ENCODE measurements around the gene UBE2R2.

UBE2R2 gene

DNA sequence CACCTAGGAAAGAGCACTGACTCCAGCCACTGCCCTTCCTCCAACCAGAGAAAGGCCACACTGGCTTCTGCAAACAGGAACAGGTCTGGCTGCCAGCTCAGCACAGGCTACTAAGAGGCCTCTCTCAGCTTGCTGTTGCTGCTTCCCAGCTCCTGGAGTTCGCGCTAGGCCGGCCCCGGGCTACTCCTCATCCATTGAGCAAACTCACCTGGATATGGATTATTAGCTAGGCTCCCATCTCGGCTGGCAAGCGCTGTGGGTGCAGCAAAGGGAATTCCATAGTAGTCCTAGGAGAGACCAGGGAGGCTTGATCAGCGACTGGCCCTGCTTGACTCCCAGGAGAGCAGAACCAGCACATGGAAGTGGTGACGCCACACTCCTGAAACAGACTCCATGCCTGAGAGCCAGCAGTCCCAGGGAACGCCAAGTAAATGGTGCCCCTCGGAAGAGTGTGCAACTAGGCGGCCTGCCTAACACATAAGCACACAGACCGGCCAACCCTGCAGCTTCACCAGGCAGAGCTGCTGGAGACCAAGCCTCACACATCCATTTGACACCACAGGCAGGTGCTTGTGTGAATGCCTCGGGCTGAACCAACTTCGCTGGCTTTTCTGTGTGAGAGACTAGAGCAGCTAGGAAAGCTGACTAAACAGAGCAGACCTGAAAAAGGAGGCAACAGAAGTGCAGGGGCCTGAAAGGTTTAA lies 107.2 kb downstream of the UBE2R2 start:
- H3K27ac ChIP-seq: peak overlapping the region; percentile 47
- no peak for TF ChIP-seq ZFX (IDR thresholded peaks at IDR 0.05; ENCODE audit: borderline replicate concordance)
- TF ChIP-seq, protein P1, sequence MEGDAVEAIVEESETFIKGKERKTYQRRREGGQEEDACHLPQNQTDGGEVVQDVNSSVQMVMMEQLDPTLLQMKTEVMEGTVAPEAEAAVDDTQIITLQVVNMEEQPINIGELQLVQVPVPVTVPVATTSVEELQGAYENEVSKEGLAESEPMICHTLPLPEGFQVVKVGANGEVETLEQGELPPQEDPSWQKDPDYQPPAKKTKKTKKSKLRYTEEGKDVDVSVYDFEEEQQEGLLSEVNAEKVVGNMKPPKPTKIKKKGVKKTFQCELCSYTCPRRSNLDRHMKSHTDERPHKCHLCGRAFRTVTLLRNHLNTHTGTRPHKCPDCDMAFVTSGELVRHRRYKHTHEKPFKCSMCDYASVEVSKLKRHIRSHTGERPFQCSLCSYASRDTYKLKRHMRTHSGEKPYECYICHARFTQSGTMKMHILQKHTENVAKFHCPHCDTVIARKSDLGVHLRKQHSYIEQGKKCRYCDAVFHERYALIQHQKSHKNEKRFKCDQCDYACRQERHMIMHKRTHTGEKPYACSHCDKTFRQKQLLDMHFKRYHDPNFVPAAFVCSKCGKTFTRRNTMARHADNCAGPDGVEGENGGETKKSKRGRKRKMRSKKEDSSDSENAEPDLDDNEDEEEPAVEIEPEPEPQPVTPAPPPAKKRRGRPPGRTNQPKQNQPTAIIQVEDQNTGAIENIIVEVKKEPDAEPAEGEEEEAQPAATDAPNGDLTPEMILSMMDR (IDR thresholded peaks at IDR 0.05): no peak

DNA sequence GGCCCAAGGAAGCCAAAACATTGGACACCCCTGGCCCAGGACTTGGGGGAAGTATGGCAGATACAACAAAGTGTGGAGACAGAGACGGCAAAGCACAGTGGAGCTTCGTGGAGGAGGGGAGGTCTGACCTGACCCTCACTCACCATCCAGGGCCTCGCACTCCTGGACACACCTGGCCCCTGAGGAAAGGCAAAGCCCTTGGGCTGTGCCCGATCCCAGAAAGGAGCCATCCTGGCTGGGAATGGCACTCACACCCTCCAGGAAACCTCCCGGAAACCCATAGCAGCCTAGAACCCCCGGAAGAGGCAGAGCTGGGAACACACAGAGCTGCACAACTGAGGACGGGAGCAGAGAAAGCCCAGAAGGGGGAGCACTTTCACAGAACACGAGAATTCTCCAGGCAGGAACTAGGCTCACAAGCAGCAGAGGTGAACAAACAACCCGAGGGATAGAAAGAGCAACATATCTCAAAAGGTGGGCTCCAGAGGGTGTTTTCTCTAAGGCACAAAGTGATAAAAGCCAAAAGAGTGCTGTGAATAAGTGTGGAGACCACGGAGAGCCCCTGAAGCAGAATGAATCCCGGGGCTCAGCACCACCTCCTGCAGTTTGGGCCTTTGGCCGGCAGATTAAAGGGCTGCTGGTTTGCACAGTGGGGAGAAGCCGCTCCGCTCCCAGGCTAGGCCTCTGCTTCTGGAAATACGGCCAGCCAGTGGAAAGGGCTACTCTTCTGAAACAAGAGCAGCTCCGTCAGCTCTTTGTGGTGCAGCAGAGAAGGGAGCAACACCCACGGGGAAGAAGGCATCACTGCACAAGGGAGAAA lies 108.2 kb downstream of the UBE2R2 start:
- H3K27ac ChIP-seq: peak overlapping the region; percentile 47

DNA sequence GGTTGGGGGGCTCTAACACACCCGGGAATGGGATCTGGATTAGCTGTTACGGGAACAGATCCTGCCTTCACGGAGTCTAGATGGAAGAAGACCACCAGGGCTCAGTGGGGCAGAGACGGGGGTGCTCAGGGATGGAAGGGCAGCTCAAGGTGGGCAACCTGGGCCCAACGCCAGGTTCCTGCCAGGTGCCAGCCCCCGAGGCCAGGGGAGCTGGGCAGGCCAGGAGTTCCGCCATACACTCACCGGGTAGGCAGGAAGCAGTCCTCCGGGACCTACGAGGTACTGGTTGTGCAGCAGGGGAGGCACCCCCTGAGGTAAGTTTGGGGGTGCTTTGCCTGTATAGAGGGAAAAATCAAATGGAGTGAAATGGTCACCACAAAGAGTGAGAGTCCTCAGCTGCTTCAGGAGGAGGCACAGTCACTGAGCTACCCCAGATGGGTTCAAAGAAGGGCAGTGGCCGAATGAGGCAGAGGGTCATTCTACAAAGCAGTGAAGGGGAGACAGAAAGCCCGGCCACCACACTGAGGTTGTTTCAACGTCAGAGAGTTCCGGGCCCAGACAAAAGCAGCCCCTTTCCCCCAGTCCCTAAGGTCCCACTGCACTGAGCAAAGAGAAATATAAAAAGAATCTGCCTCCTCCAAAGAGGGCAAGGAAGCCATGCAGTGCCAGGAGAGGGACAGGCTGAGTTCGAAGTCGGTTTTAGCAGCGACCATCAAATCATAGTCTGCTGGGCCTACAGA lies 110.0 kb downstream of the UBE2R2 start:
- TF ChIP-seq, protein P1 (IDR thresholded peaks at IDR 0.05): no peak
- no peak for TF ChIP-seq ZFX (IDR thresholded peaks at IDR 0.05; ENCODE audit: borderline replicate concordance)
- peak overlapping the region; percentile 47; the same call in 1 of the 2 replicates for H3K27ac ChIP-seq

More for the DNA sequence above, 108.2 kb downstream of the UBE2R2 start:
- no peak for TF ChIP-seq ZFX (IDR thresholded peaks at IDR 0.05; ENCODE audit: borderline replicate concordance)
- TF ChIP-seq, protein P1 (IDR thresholded peaks at IDR 0.05): peak; percentile 79

DNA sequence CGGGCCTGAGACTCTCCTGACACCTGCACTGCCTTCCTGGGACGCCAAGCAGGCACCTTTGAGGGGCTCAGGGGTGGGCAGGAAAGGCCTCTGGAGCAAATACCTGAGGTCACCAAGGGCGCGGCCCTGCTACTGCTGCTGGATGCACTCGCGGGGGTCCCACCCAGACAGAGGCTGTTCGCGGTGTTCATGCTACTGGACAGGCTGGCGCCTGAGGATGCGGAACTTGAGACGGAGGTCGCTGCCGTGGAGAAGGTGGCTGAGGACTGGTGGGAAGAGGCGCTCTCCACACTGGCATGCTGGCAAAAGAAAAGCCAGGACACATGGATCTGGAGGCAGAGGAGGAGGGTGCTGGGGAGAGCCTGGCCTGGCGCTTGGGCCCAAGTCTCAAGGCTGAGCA lies 110.7 kb downstream of the UBE2R2 start:
- H3K27ac ChIP-seq: no peak overlapping the region
- no peak for TF ChIP-seq ZFX (IDR thresholded peaks at IDR 0.05; ENCODE audit: borderline replicate concordance)
- TF ChIP-seq, protein P1 (IDR thresholded peaks at IDR 0.05): no peak

DNA sequence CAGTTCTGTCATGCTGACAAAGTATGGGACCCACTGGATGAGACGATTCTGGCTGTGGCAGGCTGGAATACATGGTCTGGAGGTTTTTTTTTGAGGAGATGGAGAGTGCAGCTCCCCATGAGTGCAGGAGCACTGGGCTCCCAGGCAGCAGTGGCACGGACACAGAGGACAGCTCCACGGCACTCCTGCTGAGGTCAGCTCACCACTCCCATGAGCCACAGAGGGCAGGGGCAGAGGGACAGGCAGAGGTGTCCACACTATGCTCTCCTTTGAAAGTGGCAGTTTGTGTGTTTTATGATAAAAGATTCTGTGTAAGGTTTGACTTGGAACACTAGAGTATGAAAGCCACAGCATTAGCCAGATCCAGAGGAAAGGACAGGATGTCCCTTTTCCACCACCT lies 114.4 kb downstream of the UBE2R2 start:
- H3K27ac ChIP-seq: no peak overlapping the region
- TF ChIP-seq ZFX (IDR thresholded peaks at IDR 0.05; ENCODE audit: borderline replicate concordance): no peak
- TF ChIP-seq, protein P1 (IDR thresholded peaks at IDR 0.05): no peak

DNA sequence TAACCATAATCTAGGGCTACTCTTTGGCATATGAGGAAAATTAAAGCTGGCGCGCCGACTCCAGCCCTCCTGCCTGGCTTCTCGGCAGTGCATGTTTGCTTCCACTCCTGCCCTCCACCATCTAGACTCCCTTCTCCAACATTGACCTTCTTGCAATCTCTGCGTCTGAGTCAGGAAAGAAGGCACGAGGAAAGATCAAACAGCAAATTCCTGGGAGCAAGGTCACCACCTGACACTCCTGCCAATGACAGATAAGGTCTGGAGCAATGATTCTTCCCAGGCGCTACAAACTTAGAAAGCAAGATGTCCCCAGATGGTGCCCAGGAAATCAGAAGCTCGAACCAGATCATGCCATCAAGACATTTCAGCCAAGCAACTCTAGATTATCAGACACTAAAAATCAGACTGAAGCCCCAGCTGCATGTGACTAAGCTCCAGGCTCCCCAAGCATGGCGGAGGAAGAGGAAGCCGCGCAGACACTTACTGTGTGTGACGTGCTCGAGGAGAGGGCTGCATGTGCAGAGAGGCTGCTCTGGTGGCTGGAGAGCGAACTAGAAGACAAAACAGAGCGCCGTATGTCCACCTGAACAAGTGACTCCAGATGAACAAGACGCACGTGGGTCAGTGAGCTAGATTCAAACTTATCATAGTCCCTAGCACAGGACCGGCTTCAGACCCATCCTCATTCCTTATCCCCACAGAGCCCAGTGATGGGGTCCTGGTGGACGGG lies 115.3 kb downstream of the UBE2R2 start:
- TF ChIP-seq, protein P1 (IDR thresholded peaks at IDR 0.05): no peak
- no peak for TF ChIP-seq ZFX (IDR thresholded peaks at IDR 0.05; ENCODE audit: borderline replicate concordance)
- no peak overlapping the region for H3K27ac ChIP-seq

All from 22Rv1 (cell line).